ENCODE data around the gene TMEM126B.
"Not testable (repeated sequence)": the region's sequence is repeated elsewhere in the genome, so short reads cannot be mapped to it uniquely, and the experiment has no call there.

The TMEM126B gene

DNA sequence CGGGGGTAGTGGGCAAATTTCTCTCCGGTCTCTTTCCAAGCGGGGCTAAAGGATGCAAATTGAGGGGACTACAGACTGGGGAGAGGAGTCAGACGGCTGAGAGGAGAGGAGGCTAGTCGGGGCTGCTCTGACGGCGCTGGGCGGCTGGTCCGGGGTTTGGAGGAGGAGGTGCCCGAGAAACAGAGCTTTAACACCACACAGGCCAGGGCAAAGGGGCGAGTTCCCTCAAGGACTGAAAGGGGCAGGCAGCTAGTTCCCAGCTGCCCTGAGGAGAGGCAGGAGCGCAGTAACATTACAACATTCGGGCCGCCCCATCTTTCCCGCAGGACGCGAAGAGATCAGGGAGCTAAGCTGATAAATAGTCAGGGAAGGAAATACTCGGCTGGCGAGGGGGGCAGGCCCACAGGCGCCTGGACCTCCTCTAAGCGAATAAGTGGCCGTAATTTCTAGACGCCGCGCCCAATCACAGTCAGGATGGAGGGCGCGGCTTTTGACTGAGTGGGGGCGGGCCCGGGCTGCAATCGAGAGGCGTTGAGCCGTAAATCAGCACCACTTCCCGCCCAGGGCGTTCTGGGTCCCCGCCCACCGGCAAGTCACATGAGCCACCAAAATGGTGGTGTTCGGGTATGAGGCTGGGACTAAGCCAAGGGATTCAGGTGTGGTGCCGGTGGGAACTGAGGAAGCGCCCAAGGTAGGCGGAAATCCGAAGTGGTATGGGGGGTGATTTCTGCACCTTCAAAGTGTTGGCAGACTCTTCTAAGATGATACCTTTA is at the start of gene TMEM126B:
Gene TMEM126B (plus strand): TSS at position 596 of the 773 bp plus-strand sequence. CDS start 15 bp downstream, at position 611.
- DNase-seq, result peak; percentile 98

- no peak for DNase-seq
Measured at GRCh38 chr11:85582111-85582510, 46.3 kb upstream of the TMEM126B start.

DNA sequence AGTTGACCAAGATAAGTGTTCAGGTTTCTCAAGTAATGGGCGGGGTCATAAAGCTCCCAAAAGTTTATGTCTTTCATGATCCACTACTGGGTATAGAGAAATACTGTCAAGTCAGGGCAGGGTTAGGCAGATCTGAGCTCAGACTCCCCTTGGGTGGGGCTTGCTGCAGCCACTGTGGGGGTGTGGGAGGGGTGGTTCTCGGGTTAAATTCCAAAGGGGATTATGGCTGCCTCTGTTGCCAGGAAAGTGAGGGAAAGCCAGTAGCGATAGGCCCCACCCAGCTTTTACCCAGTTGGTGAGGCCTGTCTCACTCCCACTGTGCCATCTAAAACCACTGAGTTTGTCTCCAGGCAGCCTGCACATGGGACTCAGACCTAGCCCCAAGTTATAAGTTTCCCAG is 39.0 kb upstream of the TMEM126B start:
- DNase-seq, result no peak

DNA sequence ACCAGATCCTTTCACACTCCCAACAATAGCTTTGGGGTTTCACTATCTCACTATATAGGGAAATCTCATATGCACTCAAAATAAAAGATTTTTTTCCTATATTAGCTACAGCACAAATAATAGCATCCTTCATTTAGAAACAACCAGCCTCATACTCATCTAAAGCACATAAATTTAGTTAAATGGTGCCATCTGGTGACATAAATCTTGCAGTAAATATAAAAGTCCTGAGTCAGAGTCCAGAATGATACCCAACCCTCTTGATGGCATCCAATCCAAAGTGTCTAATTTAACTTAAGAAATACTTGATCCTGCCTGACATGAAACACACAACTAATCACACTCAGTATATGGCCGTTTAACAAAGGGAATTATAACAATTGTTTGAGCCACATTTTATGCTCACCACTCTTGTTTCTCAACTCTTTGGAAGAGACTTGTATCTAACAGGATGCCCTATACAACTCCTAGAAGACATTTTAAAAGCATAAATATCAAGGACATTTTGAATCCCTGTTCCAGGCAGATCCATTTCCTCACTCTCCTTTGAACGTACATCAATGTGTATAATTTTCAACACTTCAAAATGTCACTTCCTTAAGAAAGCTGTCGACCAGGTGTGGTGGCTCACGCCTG is 37.4 kb upstream of the TMEM126B start:
- DNase-seq, result no peak

GRCh38 chr11:85595285-85595884 is 33.0 kb upstream of the TMEM126B start:
- DNase-seq, result no peak

DNA sequence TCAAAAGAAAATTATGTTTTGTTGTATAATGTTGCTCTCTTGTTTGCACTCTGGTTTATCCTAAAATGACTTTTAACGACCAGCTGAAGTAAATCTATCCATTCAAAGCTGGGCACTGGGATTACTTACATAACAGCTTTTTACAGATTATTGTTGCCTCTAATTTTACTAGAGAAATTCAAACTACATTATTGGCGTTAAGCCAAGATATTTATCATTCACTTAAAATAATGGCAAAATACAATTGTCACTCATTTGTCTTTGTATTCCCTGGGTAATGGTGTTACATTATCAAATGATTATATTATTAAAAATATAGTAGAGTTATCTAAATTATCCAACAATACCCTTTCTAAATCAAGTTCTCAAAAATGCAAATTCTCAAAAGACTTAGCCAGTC is 31.5 kb upstream of the TMEM126B start:
- DNase-seq, result no peak

DNA sequence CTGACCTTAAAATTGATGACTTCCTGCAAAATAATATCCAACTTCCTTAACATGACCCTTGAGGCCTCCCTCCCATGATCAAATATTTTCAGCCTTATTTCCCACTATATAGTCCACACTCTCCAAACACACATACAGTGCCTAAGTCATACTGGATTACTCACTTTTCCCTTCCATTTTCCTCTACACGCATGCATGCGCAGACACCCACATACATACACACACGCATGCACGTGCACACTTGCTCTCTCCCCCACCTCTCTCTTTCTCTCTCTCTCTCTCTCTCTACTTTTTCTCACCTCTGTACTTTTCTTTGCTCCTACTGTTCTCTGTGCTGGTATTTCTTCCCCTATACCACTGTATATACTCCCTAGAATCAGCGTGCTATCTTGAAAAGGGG is 29.3 kb upstream of the TMEM126B start:
- no peak for DNase-seq

- DNase-seq, result no peak
Measured at GRCh38 chr11:85602526-85603213, 25.7 kb upstream of the TMEM126B start.

GRCh38 chr11:85603220-85603619 is 25.2 kb upstream of the TMEM126B start:
- DNase-seq, result no peak

DNA sequence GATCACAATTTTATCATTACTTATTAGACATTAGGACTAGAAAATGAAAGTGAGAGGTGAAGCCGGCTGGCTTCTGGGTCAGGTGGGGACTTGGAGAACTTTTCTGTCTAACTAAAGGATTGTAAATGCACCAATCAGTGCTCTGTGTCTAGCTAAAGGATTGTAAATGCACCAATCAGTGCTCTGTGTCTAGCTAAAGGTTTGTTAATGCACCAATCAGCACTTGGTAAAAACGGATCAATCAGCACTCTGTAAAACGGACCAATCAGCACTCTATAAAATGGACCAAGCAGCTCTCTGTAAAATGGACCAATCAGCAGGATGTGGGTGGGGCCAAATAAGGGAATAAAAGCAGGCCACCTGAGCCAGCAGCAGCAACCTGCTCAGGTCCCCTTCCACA is 22.2 kb upstream of the TMEM126B start:
- DNase-seq, result not testable (repeated sequence)

DNA sequence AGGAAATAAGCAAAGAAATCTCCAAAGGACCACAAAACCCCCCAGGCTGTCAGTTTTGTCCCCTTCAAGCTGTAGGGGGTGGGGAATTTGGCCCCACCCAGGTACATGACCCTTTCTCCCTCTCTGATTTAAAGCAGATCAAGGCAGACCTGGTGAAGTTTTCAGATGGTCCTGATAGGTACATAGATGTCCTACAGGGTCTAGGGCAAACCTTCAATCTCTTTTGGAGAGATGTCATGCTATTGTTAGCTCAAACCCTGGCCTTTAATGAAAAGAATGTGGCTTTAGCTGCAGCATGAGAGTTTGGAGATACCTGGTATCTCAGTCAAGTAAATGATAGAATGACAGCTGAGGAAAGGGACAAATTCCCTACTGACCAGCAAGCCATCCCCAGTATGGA is 19.8 kb upstream of the TMEM126B start:
- not testable (repeated sequence) for DNase-seq

- not testable (repeated sequence) for DNase-seq
Measured at GRCh38 chr11:85609286-85609685, 19.1 kb upstream of the TMEM126B start.

DNA sequence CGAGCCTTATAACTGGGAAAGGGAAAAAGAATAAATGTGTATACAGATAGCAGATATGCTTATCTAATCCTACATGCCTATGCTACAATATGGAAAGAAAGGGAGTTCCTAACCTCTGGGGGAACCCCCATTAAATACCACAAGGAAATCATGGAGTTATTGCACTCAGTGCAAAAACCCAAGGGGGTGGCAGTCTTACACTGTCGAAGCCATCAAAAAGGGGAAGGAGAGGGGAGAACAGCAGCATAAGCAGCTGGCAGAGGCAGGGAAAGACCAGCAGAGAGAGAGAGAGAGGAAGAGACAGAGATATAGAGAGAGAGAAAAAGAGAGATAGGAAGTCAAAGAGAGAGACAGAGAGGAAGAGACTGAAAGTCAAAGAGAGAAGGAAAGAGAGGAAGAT is 16.8 kb upstream of the TMEM126B start:
- DNase-seq, result not testable (repeated sequence)

DNA sequence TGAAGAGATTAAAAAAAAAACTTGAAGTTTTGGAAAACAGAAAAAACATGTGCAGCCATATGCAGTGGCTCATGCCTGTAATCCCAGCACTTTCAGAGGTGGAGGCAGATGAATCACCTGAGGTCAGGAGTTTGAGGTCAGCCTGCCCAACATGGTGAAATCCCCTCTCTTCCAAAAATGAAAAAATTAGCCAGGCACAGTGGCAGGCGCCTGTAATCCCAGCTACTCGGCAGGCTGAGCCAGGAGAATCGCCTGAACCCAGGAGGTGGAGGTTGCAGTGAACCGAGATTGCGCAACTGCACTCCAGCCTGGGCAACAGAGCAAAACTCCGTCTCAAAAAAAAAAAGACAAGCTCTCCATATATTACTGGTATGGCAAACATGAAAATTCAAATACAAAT is 8.9 kb upstream of the TMEM126B start:
- DNase-seq, result no peak

DNA sequence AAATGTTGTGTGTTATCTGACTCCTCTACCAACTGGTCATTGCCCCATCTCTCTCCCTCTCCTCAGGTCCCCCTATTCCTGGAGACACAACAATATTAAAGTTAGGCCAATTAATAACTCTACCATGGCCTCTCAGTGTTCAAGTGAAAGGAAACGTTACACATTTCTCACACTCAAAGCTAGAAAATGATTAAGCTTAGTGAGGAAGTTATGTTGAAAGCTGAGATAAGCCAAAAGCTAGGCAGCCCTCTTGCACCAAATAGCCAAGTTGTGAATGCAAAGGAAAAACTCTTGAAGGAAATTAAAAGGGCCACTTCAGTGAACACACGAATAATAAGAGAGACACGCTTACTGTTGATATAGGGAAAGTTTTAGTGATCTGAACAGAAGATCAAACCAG is 8.1 kb upstream of the TMEM126B start:
- DNase-seq, result no peak

GRCh38 chr11:85626496-85626895 is 1.9 kb upstream of the TMEM126B start:
- no peak for DNase-seq

- no peak for DNase-seq
Measured at GRCh38 chr11:85627332-85627997, 928 bp upstream of the TMEM126B start, which contains the start of gene DLG2. DLG2 (minus strand) TSS chr11:85627344.

GRCh38 chr11:85628771-85629341 is 463 bp downstream of the TMEM126B start:
- peak; percentile 24 for DNase-seq

- DNase-seq, result no peak
Measured at GRCh38 chr11:85634747-85635146, 6.4 kb downstream of the TMEM126B start.

- no peak for DNase-seq
Measured at GRCh38 chr11:85643191-85643614, 14.8 kb downstream of the TMEM126B start.

- no peak for DNase-seq
Measured at GRCh38 chr11:85647078-85647477, 18.7 kb downstream of the TMEM126B start.

GRCh38 chr11:85647604-85648299 is 19.4 kb downstream of the TMEM126B start, which contains the start of gene TMEM126A:
TMEM126A (plus strand) TSS chr11:85647967; CDS start chr11:85650256, 2,289 bp downstream.
- peak; percentile 93 for DNase-seq
